Calu3 (cell line): Measurements from ENCODE around the gene KRTAP2-4. TPM values are rescaled to one million over a fixed set of nuclear protein-coding genes. Genes with fewer than 3 reads are reported as not detected.
"Not testable (repeated sequence)": the region's sequence is repeated elsewhere in the genome, so short reads cannot be mapped to it uniquely, and the experiment has no call there.

ENCODE experiments used
- BruUV-seq: library from RNA; stranded (reverse); fragments of 400-500 nt; replicated peaks from 2 replicates; lab custom pipeline; 2021; lab: Mats Ljungman, UMichigan
- CTCF ChIA-PET: fragments of 300-600 bp; sonication (Branson Sonifier 250); formaldehyde crosslinking; loops from one replicate; lab custom pipeline; 2022; ENCODE audit warnings: antibody characterized with exemption; lab: Charles Lee
- DNase-seq: peaks from one replicate; pipeline ENCODE4 v3.0.0; 2022
- H3K27ac Mint-ChIP-seq: one replicate; pipeline ENCODE4 v1.8.0; 2022; ENCODE audit warnings: mixed read lengths; ENCODE audit not compliant: unreplicated experiment
- H3K27me3 Mint-ChIP-seq: one replicate; pipeline ENCODE4 v1.8.0; 2022; ENCODE audit warnings: mixed read lengths; ENCODE audit not compliant: unreplicated experiment
- H3K36me3 Mint-ChIP-seq: one replicate; pipeline ENCODE4 v1.8.0; 2022; ENCODE audit warnings: mild to moderate bottlenecking, moderate library complexity, mixed read lengths; ENCODE audit not compliant: insufficient read depth, unreplicated experiment
- H3K4me1 Mint-ChIP-seq: one replicate; pipeline ENCODE4 v1.8.0; 2022; ENCODE audit warnings: mild to moderate bottlenecking, low read depth, mixed read lengths; ENCODE audit not compliant: unreplicated experiment
- H3K4me3 Mint-ChIP-seq: one replicate; pipeline ENCODE4 v1.8.0; 2022; ENCODE audit warnings: mild to moderate bottlenecking, low read depth, moderate library complexity, mixed read lengths; ENCODE audit not compliant: unreplicated experiment
- H3K9me3 Mint-ChIP-seq: one replicate; pipeline ENCODE4 v1.8.0; 2022; ENCODE audit warnings: low read depth, mixed read lengths; ENCODE audit not compliant: unreplicated experiment
- CTCF ChIP-seq: fragments of 200-600 bp; IDR thresholded peaks from one replicate; pipeline ENCODE4 v1.8.0; 2022; ENCODE audit warnings: antibody characterized with exemption; ENCODE audit not compliant: unreplicated experiment
- intact Hi-C: fragments of 100-400 bp; cut with micrococcal nuclease; formaldehyde crosslinking; loops from one replicate; pipeline ENCODE4 v1.10.0; 2022; ENCODE audit not compliant: unreplicated experiment
- total RNA-seq: library from RNA; stranded (reverse); gene quantifications from 2 replicates; pipeline ENCODE4 v1.2.3, GENCODE V29; 2022

The KRTAP2-4 gene
- total RNA-seq, 1 experiment from 2014 or later: not detected

- intact Hi-C loops: no loop called here
- Mint-ChIP-seq H3K27me3 (no peaks in the 10 kb centered on the region), H3K27ac (no peak overlapping the region), H3K9me3 (peaks cover 2% of the 10 kb centered on the region), H3K4me3 (no peak overlapping the region), H3K36me3 (no peaks in the 10 kb centered on the region), H3K4me1 (peaks cover 26% of the 10 kb centered on the region)
- DNase-seq: no peak
- CTCF ChIA-PET: interaction anchor here (0.9 kb wide), 1 partner anchor 10 kb away, joined by 4 read pairs; no protein-coding TSS in a partner anchor
- no TSS peak for BruUV-seq
- no peak for TF ChIP-seq CTCF
Observed at GRCh38 chr17:41052566-41052965, 13.1 kb downstream of the KRTAP2-4 start.

- H3K4me1 Mint-ChIP-seq: peaks cover 27% of the 10 kb centered on the region
- DNase-seq: no peak
Observed at GRCh38 chr17:41049110-41049509, 16.6 kb downstream of the KRTAP2-4 start.

GRCh38 chr17:41048441-41048840 lies 17.2 kb downstream of the KRTAP2-4 start:
- Mint-ChIP-seq H3K36me3 (no peaks in the 10 kb centered on the region), H3K4me3 (no peak overlapping the region), H3K27me3 (no peaks in the 10 kb centered on the region), H3K4me1 (peaks cover 34% of the 10 kb centered on the region), H3K9me3 (peaks cover 6% of the 10 kb centered on the region), H3K27ac (no peak overlapping the region)
- TF ChIP-seq CTCF: no peak
- CTCF ChIA-PET: interaction anchor here (1.0 kb wide), 1 partner anchor 16 kb away, joined by 3 read pairs; no protein-coding TSS in a partner anchor
- intact Hi-C loops: no loop called here
- no peak for DNase-seq
- BruUV-seq: no TSS peak

More at GRCh38 chr17:41049110-41049509, 16.6 kb downstream of the KRTAP2-4 start:
- Mint-ChIP-seq H3K9me3 (peaks cover 3% of the 10 kb centered on the region), H3K27me3 (no peaks in the 10 kb centered on the region), H3K4me3 (no peak overlapping the region), H3K27ac (no peak overlapping the region), H3K36me3 (no peaks in the 10 kb centered on the region)
- CTCF ChIA-PET: interaction anchor here (1.0 kb wide), 1 partner anchor 15 kb away, joined by 3 read pairs; no protein-coding TSS in a partner anchor
- BruUV-seq: no TSS peak
- intact Hi-C loops: no loop called here
- TF ChIP-seq CTCF: no peak

GRCh38 chr17:41046735-41047465 lies 18.8 kb downstream of the KRTAP2-4 start, which contains the start of gene KRTAP2-1:
Gene KRTAP2-1 (minus strand): TSS chr17:41047316. CDS start chr17:41047267, 49 bp downstream.
- H3K27ac Mint-ChIP-seq, H3K27me3 Mint-ChIP-seq, BruUV-seq, H3K36me3 Mint-ChIP-seq, CTCF ChIA-PET, DNase-seq, H3K4me3 Mint-ChIP-seq, intact Hi-C loops, H3K9me3 Mint-ChIP-seq: not testable (repeated sequence)
- peaks cover 37% of the 10 kb centered on the region for H3K4me1 Mint-ChIP-seq
